ENCODE data around the gene ZNF407. TPM values are rescaled to one million over a fixed set of nuclear protein-coding genes. Genes with fewer than 3 reads are reported as not detected.

The ZNF407 gene
- total RNA-seq, 4 donors from 2014 or later, result 18.1 to 29.1 (median 19.7) TPM

GRCh38 chr18:74731097-74731496 is 133.4 kb downstream of the ZNF407 start:
- no peak overlapping the region for H3K27ac ChIP-seq
- no peaks in the 10 kb centered on the region for H3K4me1 ChIP-seq
- WGBS, 2 donors (ENCODE audit: low coverage in 1 of 2), result 92 to 94% methylated on average over 5 of the region's 5 CpGs
- H3K4me3 ChIP-seq, result no peak overlapping the region
- ATAC-seq, result no peak
- TF ChIP-seq POLR2AphosphoS5 (IDR thresholded peaks at IDR 0.05) (no peak), EP300 (IDR thresholded peaks at IDR 0.05) (no peak), POLR2A (IDR thresholded peaks at IDR 0.05) (no peak), CTCF (IDR thresholded peaks at IDR 0.05) (no peak)
- no peaks in the 10 kb centered on the region for H3K27me3 ChIP-seq
- H3K9me3 ChIP-seq, result no peaks in the 10 kb centered on the region
- no peaks in the 10 kb centered on the region for H3K36me3 ChIP-seq

- ATAC-seq, result no peak
Observed at GRCh38 chr18:74732380-74732779, 134.7 kb downstream of the ZNF407 start.

GRCh38 chr18:74733598-74733997 is 135.9 kb downstream of the ZNF407 start:
- no peaks in the 10 kb centered on the region for H3K4me1 ChIP-seq
- H3K27ac ChIP-seq, result no peak overlapping the region
- no peaks in the 10 kb centered on the region for H3K9me3 ChIP-seq
- H3K4me3 ChIP-seq, result no peak overlapping the region
- ATAC-seq, result no peak
- no peaks in the 10 kb centered on the region for H3K36me3 ChIP-seq
- no peak for TF ChIP-seq POLR2AphosphoS5 (IDR thresholded peaks at IDR 0.05)
- no peak for TF ChIP-seq EP300 (IDR thresholded peaks at IDR 0.05)
- no peak for TF ChIP-seq CTCF (IDR thresholded peaks at IDR 0.05)
- no peak for TF ChIP-seq POLR2A (IDR thresholded peaks at IDR 0.05)
- no peaks in the 10 kb centered on the region for H3K27me3 ChIP-seq
- WGBS, 2 donors (ENCODE audit: low coverage in 1 of 2), result 90 to 94% methylated on average over 3 of the region's 3 CpGs

More at GRCh38 chr18:74732380-74732779, 134.7 kb downstream of the ZNF407 start:
- no peaks in the 10 kb centered on the region for H3K36me3 ChIP-seq
- TF ChIP-seq POLR2AphosphoS5 (IDR thresholded peaks at IDR 0.05) (no peak), CTCF (IDR thresholded peaks at IDR 0.05) (no peak), EP300 (IDR thresholded peaks at IDR 0.05) (no peak), POLR2A (IDR thresholded peaks at IDR 0.05) (no peak)
- H3K4me3 ChIP-seq, result no peak overlapping the region
- H3K27ac ChIP-seq, result no peak overlapping the region
- no peaks in the 10 kb centered on the region for H3K4me1 ChIP-seq
- H3K9me3 ChIP-seq, result no peaks in the 10 kb centered on the region
- H3K27me3 ChIP-seq, result no peaks in the 10 kb centered on the region
- 67 to 87% methylated on average over 1 of the region's 1 CpG for WGBS, 2 donors (ENCODE audit: low coverage in 1 of 2)

GRCh38 chr18:74734013-74734444 is 136.4 kb downstream of the ZNF407 start:
- Histone ChIP-seq H3K27ac (no peak overlapping the region), H3K4me1 (no peaks in the 10 kb centered on the region), H3K36me3 (no peaks in the 10 kb centered on the region), H3K4me3 (no peak overlapping the region), H3K9me3 (no peaks in the 10 kb centered on the region), H3K27me3 (no peaks in the 10 kb centered on the region)
- 70 to 97% methylated on average over 8 to 9 of the region's 11 CpGs for WGBS, 2 donors (ENCODE audit: low coverage in 1 of 2)
- TF ChIP-seq CTCF (IDR thresholded peaks at IDR 0.05) (no peak), POLR2A (IDR thresholded peaks at IDR 0.05) (no peak), POLR2AphosphoS5 (IDR thresholded peaks at IDR 0.05) (no peak), EP300 (IDR thresholded peaks at IDR 0.05) (no peak)
- no peak for ATAC-seq

- no peak for ATAC-seq
- Histone ChIP-seq H3K36me3 (no peaks in the 10 kb centered on the region), H3K9me3 (no peaks in the 10 kb centered on the region), H3K4me1 (no peaks in the 10 kb centered on the region), H3K27me3 (no peaks in the 10 kb centered on the region), H3K4me3 (no peak overlapping the region), H3K27ac (no peak overlapping the region)
- WGBS, 2 donors (ENCODE audit: low coverage in 1 of 2), result 73 to 84% methylated on average over 5 of the region's 5 CpGs
- TF ChIP-seq CTCF (IDR thresholded peaks at IDR 0.05) (no peak), POLR2A (IDR thresholded peaks at IDR 0.05) (no peak), POLR2AphosphoS5 (IDR thresholded peaks at IDR 0.05) (no peak), EP300 (IDR thresholded peaks at IDR 0.05) (no peak)
Observed at GRCh38 chr18:74739926-74740325, 142.3 kb downstream of the ZNF407 start.

All from gastroesophageal sphincter (tissue), 4 donors.